22Rv1 (cell line): ENCODE measurements around the gene ACOT4.

Experiments used
- ZFX ChIP-seq: fragments of 450-650 bp; IDR thresholded peaks from 2 replicates; pipeline ENCODE4 v1.6.1; 2017; ENCODE audit warnings: antibody characterized with exemption, borderline replicate concordance
- TF ChIP-seq, protein P1 (sequence below): fragments of 450-650 bp; IDR thresholded peaks from 2 replicates; pipeline ENCODE4 v1.5.1; 2017; ENCODE audit warnings: mild to moderate bottlenecking

DNA sequence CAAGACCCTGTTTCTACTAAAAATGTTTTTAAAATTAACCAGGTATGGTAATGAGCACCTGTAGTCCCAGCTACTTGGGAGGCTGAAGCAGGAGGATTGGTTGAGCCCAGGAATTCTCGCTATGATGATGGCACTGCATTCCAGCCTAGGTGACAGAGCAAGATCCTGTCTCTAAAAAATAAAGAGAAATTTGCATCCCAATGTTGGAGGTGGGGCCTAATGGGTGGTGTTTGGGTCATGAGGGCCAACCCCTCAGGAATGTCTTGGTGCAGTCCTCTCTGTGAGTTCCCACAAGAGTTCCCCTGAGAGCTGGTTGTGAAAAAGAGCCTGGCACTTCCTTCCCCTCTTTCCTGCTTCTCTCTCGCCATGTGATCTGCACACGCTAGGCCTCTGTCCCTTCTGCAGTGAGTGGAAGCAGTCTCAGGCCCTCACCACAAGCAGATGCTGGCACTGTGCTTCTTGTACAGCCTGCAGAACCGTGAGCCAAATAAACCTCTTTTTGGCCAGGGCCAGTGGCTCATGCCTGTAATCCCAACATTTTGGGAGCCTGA lies 31.9 kb downstream of the ACOT4 start:
- TF ChIP-seq, protein P1, sequence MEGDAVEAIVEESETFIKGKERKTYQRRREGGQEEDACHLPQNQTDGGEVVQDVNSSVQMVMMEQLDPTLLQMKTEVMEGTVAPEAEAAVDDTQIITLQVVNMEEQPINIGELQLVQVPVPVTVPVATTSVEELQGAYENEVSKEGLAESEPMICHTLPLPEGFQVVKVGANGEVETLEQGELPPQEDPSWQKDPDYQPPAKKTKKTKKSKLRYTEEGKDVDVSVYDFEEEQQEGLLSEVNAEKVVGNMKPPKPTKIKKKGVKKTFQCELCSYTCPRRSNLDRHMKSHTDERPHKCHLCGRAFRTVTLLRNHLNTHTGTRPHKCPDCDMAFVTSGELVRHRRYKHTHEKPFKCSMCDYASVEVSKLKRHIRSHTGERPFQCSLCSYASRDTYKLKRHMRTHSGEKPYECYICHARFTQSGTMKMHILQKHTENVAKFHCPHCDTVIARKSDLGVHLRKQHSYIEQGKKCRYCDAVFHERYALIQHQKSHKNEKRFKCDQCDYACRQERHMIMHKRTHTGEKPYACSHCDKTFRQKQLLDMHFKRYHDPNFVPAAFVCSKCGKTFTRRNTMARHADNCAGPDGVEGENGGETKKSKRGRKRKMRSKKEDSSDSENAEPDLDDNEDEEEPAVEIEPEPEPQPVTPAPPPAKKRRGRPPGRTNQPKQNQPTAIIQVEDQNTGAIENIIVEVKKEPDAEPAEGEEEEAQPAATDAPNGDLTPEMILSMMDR, result no peak
- no peak for TF ChIP-seq ZFX
